H1 (cell line): ENCODE measurements around the gene LAMTOR4. TPM values are rescaled to one million over a fixed set of nuclear protein-coding genes. Genes with fewer than 3 reads are reported as not detected.

ENCODE experiments used
- CTCF ChIP-seq, 3 experiments: IDR thresholded peaks; 1 replicate in 2 of 3; 2 replicates in 1 of 3; pipeline versions ENCODE4 v1.5.1 to v1.6.1; 2011; ENCODE audit warnings: low read length in 3 of 3, mild to moderate bottlenecking in 3 of 3, inconsistent platforms in 2 of 3, low read depth in 1 of 3, moderate library complexity in 1 of 3; ENCODE audit not compliant: insufficient read depth in 1 of 3; ENCODE audit errors: control extremely low read depth in 1 of 3
- POU5F1 ChIP-seq: IDR thresholded peaks from 2 replicates; pipeline ENCODE4 v1.6.1; 2011; ENCODE audit warnings: low read depth, mild to moderate bottlenecking, low read length, moderate library complexity
- polyA plus RNA-seq, 7 experiments: library from polyadenylated mRNA; depleted of rRNA in 3 of 7; stranded (reverse) in 5 of 7; unstranded in 2 of 7; fragments of >200 nt in 5 of 7; fragments of 200-250 nt in 2 of 7; gene quantifications; 1 replicate in 5 of 7; 2 replicates in 1 of 7; 4 replicates in 1 of 7; pipeline versions ENCODE4 v1.2.1 to v1.2.3, GENCODE V29; 2011 to 2013; ENCODE audit warnings: missing spikeins in 2 of 7, mixed read lengths in 2 of 7
- total RNA-seq: library from RNA; stranded (reverse); fragmentation: NEBNext Ultra II Directional; extraction: Animal tissue kit (Norgen Biotek cat#: 25700); gene quantifications from 2 replicates; pipeline ENCODE4 v1.2.1, GENCODE V29; 2021

The LAMTOR4 gene
- total and polyA plus RNA-seq, 2 of the 8 experiments (the other 6 are each of a cell fraction or from before 2014, with no cell fraction given), result 153 to 622 TPM

- no peak for TF ChIP-seq CTCF (IDR thresholded peaks at IDR 0.05; ENCODE audit: control extremely low read depth in 1 of 3, insufficient read depth in 1 of 3, low read depth in 1 of 3, low read length in 3 of 3)
- TF ChIP-seq POU5F1, result no peak
- TF ChIP-seq, all 59 proteins: peak for 0
Observed at GRCh38 chr7:100148225-100148558, 526 bp upstream of the LAMTOR4 start (continued).
